CD1c-positive myeloid dendritic cell (primary cell): ENCODE results near the gene UMAD1.

ENCODE experiments used
- DNase-seq: peaks from one replicate; pipeline ENCODE4 v3.0.0-alpha.2; 2016; ENCODE audit errors: extremely low spot score

The UMAD1 gene

DNA sequence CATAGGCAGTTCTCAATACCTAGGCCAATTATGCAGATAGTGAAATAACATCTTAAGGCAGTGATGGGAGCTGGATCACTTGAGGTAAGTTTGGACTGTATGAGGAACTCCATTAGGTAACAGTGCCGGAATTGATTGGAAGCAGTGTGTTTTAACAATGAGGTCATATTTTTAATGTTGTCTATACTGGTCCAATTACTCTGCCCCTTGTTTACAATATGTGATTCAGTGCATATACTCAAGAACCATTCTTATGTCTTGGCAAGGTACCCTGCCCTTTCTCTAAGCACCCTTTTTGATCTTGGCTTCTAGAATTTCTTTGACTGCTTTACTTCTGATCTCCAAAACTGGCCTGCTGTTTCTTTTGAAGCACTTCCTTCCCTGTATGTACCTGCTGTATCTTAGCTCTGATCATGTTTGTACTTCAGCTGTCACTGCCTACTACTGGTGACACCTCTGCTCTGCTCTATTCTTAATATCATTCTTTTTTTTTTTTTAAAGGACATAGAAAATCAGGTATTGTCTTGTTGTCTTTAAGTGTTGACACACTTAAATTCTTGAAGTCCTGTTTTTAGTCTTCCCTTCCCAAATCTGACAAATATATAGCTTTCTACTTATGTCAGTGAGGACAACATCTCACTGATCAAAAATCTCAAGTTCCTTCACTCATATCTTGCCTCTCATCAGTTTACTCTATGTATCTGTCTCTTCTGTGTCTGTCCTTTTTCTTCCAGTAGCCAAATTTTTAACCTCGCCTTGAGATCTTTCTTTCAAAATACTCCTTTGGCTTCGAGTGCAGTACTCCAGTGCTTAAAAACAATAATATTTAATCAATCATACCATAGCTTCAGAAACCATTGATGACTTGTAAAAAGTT is 124.2 kb downstream of the UMAD1 start:
- no peak for DNase-seq

- DNase-seq: no peak
Observed at GRCh38 chr7:7765422-7765821, 124.9 kb downstream of the UMAD1 start.

- DNase-seq: no peak
Observed at GRCh38 chr7:7766671-7767070, 126.1 kb downstream of the UMAD1 start.

DNA sequence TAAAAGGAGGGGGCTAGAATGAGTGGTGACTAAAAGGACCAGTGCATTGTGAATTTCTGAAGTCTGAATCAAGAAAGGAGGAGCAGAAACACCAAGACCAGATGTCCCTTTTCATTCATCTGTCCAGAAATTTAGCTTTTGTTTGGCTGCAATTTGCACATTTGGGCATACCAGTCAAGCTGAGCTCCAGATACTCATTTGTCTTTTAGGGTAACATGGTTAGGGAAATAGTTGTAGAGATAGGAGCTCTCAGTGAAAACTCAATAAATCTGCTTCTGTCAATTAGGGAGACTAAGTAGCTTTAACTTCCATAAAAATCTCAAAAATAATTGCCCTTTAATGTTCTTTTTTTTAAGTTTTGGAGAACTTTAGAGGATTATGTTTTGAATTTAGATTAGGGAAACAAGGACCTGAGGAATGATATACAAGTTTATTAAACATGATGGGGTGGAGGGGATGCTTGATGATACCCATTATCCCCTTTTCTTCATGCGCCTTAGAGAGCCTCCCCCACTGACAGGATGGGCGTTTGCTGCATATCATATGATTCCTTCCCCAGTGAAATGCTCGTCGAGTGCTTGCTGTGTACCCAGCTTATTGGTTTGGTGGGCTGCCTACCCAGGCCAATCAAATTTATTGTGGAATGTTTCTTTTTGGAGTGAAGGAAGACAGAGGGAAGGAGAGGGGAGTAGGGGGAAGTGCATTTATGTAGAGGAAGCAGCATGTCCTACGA is 128.6 kb downstream of the UMAD1 start:
- DNase-seq: no peak

DNA sequence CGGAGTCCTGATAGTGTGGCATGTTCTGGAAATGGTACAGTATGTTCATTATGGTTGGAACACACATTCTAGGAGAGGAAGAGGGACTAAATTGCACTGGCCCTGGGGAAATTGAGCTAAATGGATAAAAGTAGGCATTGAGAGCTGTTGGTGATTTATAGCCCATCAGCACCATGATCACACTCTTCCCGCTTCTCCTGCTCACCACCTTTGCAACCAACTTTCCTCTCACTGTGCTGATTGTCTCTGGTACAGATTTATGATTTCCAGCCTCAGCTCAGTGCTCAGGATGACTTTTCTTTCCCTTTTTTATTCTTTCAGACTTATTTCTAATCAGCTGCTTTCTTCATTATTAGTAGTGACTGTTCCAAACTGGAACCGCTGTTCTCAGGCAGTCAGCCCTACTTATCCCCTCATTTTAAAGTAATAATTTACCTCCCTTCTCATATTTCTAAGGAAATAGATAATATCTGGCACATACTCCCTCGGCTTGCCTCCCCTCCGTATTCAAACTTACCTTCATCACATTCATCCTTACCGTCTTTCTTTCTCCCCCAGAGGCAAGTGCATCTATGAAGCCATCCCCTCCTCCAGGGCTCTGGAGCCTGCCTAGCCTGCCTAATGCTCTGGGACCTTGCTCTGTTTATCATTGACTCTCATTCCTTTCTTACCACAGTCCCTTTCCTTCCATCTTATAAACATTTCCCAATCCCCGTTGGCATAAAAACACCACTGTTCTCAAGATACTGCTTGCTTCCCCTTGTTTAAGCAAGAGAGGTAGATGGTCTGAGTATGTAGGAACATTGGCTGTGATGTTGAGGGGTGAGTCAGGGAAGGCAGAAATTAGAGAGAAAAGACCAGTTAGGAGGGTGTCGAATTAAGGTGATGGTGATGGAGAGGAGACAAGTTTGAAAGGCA is 129.4 kb downstream of the UMAD1 start:
- DNase-seq: no peak

GRCh38 chr7:7771452-7771851 is 130.9 kb downstream of the UMAD1 start:
- DNase-seq: no peak

GRCh38 chr7:7772397-7772821 is 131.9 kb downstream of the UMAD1 start:
- no peak for DNase-seq

- no peak for DNase-seq
Observed at GRCh38 chr7:7773334-7774309, 133.1 kb downstream of the UMAD1 start.

GRCh38 chr7:7779888-7780287 is 139.3 kb downstream of the UMAD1 start:
- no peak for DNase-seq

DNA sequence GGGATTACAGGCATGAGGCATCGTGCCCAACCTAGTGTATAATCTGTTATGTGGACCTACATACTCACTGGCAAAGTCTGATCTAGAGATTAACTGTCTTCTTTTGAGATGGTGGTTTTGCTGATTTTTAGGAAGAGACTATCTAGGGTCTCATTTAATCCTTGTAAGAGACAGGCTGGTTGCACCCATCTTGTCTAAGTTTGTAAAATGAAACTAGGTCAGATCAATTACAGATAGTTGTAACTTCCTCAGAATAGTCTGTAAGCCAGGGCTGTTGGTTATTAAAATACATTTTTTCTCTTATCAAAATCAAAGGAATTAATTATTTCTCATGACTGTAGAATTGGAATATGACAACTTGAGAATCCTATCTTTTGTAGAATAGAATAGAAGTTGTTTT is 142.4 kb downstream of the UMAD1 start:
- DNase-seq: no peak

GRCh38 chr7:7785344-7785973 is 144.9 kb downstream of the UMAD1 start:
- DNase-seq: no peak

DNA sequence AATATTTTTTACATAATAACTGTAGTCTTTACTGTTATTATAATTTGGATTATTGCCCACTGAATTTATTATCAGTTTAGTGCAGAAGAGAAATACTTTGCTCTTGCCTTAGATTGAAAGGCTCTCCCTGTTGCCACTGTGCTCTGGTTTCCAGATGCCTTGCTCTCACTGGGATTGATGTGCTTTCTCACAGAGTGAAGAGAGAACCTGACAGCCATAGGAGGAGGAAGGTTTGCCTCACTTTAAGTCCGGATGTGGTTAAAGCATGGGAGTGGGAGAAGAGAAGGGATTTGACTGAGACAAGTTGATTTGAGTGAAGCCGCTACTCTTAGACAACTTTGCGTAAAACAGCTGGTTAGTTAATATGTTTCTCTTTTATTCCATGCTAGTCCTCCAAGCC is 146.0 kb downstream of the UMAD1 start:
- no peak for DNase-seq

DNA sequence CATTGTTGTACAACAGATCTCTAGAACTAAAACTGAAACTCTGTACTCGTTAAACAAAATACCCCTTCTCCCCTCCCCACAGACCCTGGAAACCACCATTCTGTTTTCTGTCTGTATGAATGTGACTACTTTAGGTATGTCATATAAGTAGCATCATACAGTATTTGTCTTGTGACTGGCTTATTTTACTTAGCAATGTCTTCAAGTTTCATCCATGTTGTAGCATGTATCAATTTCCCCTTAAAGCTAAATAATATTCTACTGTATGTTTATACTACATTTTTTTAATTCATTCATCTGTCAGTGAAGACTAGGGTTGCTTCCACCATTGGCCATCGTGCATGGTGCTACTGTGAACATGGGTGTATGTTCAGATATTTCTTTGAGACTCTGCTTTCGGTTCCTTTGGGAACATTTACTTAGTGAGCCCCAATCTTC is 149.0 kb downstream of the UMAD1 start:
- DNase-seq: no peak

GRCh38 chr7:7790041-7790741 is 149.6 kb downstream of the UMAD1 start:
- no peak for DNase-seq

DNA sequence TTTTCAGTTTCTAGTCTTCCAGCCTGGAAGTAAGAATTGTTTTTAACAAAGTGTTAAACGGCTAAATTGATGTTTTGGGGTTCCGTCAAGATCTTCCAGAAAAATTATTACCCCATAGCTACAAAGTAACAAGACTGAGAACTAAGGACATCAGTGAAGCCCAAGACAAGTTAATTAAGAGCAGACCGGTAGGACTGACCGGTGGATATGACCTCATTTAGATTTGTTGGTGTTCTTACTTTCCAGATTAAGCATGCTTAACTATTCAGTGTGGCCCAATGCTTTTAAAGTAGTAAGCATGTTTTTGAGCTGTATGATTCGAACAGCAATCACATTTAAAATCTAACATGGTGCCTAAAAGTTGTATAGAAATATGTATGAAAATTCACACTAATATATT is 151.0 kb downstream of the UMAD1 start:
- DNase-seq: no peak

GRCh38 chr7:7792056-7792455 is 151.5 kb downstream of the UMAD1 start:
- DNase-seq: no peak

- DNase-seq: no peak
Observed at GRCh38 chr7:7793249-7793648, 152.7 kb downstream of the UMAD1 start.

GRCh38 chr7:7793921-7794320 is 153.4 kb downstream of the UMAD1 start:
- DNase-seq: no peak

GRCh38 chr7:7795203-7795602 is 154.7 kb downstream of the UMAD1 start:
- DNase-seq: no peak
